Body of pancreas (tissue), 4 donors: ENCODE results near the gene LVRN.

Experiments
- CTCF ChIP-seq, 7 experiments: fragments of 450-650 bp in 4 of 7; fragments of 200-600 bp in 3 of 7; sonication (generic) in 3 of 7; IDR thresholded peaks; one replicate each; pipeline ENCODE4 v1.5.1; 2016 to 2019; ENCODE audit warnings: antibody characterized with exemption in 7 of 7
- POLR2A ChIP-seq, 3 donors: fragments of 450-650 bp; IDR thresholded peaks; one replicate each; pipeline ENCODE4 v1.6.1; 2016; ENCODE audit warnings: antibody characterized with exemption in 3 of 3, mild to moderate bottlenecking in 2 of 3

- TF ChIP-seq CTCF (IDR thresholded peaks at IDR 0.05) (no peak), POLR2A (IDR thresholded peaks at IDR 0.05) (no peak)
Observed at GRCh38 chr5:115954144-115954543, 8.1 kb upstream of the LVRN start.
